Measurements from ENCODE around the gene ZNF273. TPM values are rescaled to one million over a fixed set of nuclear protein-coding genes. Genes with fewer than 3 reads are reported as not detected.

The ZNF273 gene
- total and polyA plus RNA-seq, 10 of the 15 experiments (the other 5 are each of a cell fraction or from before 2014, with no cell fraction given): 4.8 to 12.3 (median 7.8) TPM

DNA sequence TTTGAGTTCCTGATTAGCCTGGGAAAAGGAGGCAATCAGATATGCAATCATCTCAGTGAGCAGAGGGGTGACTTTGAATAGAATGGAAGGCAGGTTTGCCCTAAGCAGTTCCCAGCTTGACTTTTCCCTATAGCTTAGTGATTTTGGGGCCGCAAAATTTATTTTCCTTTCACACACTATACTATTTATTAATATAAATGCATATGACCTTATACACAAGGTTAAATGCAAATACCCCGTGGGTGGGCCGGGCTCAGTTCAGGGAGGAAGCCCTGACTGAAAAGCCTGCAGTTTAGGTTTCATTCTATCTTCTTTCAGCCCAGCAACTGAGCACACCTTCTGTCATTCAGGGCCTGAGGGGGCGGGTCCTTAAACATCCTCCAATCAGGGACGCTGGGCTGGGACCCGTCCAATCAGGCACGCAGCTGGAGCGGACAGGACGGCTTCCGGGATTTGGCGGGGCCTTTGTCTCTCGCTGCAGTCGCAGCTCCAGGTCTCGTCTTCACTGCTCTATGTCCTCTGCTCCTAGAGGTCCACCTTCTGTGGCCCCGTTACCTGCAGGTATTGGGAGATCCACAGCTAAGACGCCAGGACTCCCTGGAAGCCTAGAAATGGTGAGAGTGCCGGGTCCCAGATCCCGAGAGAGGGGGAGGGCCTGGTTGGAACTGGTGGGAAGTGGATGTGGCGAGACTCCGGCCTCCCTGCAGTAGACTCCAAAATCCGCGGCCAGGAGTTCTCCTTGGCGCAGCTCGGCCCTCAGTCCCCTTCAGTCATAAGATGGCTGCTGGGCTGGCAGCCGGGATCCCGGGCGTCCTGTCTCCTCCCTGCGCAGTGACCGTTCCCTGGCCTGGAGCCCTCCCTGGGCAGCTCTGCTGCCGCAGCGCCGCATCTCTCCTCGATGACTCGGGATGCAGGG is at the start of gene ZNF273 (continued):
- TF ChIP-seq, protein P1, sequence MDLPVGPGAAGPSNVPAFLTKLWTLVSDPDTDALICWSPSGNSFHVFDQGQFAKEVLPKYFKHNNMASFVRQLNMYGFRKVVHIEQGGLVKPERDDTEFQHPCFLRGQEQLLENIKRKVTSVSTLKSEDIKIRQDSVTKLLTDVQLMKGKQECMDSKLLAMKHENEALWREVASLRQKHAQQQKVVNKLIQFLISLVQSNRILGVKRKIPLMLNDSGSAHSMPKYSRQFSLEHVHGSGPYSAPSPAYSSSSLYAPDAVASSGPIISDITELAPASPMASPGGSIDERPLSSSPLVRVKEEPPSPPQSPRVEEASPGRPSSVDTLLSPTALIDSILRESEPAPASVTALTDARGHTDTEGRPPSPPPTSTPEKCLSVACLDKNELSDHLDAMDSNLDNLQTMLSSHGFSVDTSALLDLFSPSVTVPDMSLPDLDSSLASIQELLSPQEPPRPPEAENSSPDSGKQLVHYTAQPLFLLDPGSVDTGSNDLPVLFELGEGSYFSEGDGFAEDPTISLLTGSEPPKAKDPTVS (IDR thresholded peaks at IDR 0.05; ENCODE audit: low read depth, low read length): no peak
- TF ChIP-seq SREBF2 (IDR thresholded peaks at IDR 0.05; ENCODE audit: low read length): no peak
- peak; percentile 39 for TF ChIP-seq NR2C1 (IDR thresholded peaks at IDR 0.05)
- TF ChIP-seq, protein P2, sequence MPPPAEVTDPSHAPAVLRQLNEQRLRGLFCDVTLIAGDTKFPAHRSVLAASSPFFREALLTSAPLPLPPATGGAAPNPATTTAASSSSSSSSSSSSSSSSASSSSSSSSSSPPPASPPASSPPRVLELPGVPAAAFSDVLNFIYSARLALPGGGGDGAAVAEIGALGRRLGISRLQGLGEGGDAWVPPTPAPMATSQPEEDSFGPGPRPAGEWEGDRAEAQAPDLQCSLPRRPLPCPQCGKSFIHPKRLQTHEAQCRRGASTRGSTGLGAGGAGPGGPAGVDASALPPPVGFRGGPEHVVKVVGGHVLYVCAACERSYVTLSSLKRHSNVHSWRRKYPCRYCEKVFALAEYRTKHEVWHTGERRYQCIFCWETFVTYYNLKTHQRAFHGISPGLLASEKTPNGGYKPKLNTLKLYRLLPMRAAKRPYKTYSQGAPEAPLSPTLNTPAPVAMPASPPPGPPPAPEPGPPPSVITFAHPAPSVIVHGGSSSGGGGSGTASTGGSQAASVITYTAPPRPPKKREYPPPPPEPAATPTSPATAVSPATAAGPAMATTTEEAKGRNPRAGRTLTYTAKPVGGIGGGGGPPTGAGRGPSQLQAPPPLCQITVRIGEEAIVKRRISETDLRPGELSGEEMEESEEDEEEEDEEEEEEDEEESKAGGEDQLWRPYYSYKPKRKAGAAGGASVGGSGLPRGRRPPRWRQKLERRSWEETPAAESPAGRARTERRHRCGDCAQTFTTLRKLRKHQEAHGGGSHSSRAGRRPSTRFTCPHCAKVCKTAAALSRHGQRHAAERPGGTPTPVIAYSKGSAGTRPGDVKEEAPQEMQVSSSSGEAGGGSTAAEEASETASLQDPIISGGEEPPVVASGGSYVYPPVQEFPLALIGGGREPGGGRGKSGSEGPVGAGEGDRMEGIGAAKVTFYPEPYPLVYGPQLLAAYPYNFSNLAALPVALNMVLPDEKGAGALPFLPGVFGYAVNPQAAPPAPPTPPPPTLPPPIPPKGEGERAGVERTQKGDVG (CRISPR knock-in tag; IDR thresholded peaks at IDR 0.05): no peak
- no peak for TF ChIP-seq RAD51 (IDR thresholded peaks at IDR 0.05)
- TF ChIP-seq, protein P3, sequence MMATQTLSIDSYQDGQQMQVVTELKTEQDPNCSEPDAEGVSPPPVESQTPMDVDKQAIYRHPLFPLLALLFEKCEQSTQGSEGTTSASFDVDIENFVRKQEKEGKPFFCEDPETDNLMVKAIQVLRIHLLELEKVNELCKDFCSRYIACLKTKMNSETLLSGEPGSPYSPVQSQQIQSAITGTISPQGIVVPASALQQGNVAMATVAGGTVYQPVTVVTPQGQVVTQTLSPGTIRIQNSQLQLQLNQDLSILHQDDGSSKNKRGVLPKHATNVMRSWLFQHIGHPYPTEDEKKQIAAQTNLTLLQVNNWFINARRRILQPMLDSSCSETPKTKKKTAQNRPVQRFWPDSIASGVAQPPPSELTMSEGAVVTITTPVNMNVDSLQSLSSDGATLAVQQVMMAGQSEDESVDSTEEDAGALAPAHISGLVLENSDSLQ (IDR thresholded peaks at IDR 0.05): peak; percentile 94
- TF ChIP-seq SMARCA5 (IDR thresholded peaks at IDR 0.05): no peak
- no peak for TF ChIP-seq SMAD1 (IDR thresholded peaks at IDR 0.05; ENCODE audit: low read depth, partially characterized antibody)
- no peak for TF ChIP-seq SRF (IDR thresholded peaks at IDR 0.05; ENCODE audit: low read depth in 2 of 2, low read length in 2 of 2)
- peak; percentile 87 for TF ChIP-seq POLR2AphosphoS5 (IDR thresholded peaks at IDR 0.05; ENCODE audit: low read length)
- TF ChIP-seq MTA3 (IDR thresholded peaks at IDR 0.05; ENCODE audit: borderline replicate concordance, low read length): no peak
- no peak for TF ChIP-seq MEF2B (IDR thresholded peaks at IDR 0.05; ENCODE audit: partially characterized antibody, poor library complexity, severe bottlenecking)
- TF ChIP-seq, protein P4, sequence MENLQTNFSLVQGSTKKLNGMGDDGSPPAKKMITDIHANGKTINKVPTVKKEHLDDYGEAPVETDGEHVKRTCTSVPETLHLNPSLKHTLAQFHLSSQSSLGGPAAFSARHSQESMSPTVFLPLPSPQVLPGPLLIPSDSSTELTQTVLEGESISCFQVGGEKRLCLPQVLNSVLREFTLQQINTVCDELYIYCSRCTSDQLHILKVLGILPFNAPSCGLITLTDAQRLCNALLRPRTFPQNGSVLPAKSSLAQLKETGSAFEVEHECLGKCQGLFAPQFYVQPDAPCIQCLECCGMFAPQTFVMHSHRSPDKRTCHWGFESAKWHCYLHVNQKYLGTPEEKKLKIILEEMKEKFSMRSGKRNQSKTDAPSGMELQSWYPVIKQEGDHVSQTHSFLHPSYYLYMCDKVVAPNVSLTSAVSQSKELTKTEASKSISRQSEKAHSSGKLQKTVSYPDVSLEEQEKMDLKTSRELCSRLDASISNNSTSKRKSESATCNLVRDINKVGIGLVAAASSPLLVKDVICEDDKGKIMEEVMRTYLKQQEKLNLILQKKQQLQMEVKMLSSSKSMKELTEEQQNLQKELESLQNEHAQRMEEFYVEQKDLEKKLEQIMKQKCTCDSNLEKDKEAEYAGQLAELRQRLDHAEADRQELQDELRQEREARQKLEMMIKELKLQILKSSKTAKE (IDR thresholded peaks at IDR 0.05; ENCODE audit: low read depth, poor library complexity, severe bottlenecking): no peak
- TF ChIP-seq, protein P5, sequence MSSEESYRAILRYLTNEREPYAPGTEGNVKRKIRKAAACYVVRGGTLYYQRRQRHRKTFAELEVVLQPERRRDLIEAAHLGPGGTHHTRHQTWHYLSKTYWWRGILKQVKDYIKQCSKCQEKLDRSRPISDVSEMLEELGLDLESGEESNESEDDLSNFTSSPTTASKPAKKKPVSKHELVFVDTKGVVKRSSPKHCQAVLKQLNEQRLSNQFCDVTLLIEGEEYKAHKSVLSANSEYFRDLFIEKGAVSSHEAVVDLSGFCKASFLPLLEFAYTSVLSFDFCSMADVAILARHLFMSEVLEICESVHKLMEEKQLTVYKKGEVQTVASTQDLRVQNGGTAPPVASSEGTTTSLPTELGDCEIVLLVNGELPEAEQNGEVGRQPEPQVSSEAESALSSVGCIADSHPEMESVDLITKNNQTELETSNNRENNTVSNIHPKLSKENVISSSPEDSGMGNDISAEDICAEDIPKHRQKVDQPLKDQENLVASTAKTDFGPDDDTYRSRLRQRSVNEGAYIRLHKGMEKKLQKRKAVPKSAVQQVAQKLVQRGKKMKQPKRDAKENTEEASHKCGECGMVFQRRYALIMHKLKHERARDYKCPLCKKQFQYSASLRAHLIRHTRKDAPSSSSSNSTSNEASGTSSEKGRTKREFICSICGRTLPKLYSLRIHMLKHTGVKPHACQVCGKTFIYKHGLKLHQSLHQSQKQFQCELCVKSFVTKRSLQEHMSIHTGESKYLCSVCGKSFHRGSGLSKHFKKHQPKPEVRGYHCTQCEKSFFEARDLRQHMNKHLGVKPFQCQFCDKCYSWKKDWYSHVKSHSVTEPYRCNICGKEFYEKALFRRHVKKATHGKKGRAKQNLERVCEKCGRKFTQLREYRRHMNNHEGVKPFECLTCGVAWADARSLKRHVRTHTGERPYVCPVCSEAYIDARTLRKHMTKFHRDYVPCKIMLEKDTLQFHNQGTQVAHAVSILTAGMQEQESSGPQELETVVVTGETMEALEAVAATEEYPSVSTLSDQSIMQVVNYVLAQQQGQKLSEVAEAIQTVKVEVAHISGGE (CRISPR knock-in tag; IDR thresholded peaks at IDR 0.05): no peak
